Erythroblast (primary cell): ENCODE data around the gene TGDS.

Experiments
- GATA1 ChIP-seq: IDR thresholded peaks from 2 replicates; pipeline ENCODE4 v1.6.1; 2011; ENCODE audit warnings: low read depth, mild to moderate bottlenecking, control low read depth, low read length, moderate library complexity
- POLR2A ChIP-seq: IDR thresholded peaks from 2 replicates; pipeline ENCODE4 v1.6.1; 2011; ENCODE audit warnings: mild to moderate bottlenecking, low read length

GRCh38 chr13:94534166-94534565, 61.8 kb downstream of the TGDS start:
- TF ChIP-seq POLR2A (no peak), GATA1 (no peak)
